Neuron (in vitro differentiated cells): ENCODE data around the gene TRMT112.

ENCODE experiments used
- H2AFZ ChIP-seq: one replicate; pipeline ENCODE4 v1.6.1; 2013; ENCODE audit warnings: low read depth, mild to moderate bottlenecking, inconsistent platforms, low read length, moderate library complexity
- H3K27me3 ChIP-seq: one replicate; pipeline ENCODE4 v1.6.1; 2013; ENCODE audit warnings: low read length; ENCODE audit not compliant: insufficient read depth
- H3K36me3 ChIP-seq: one replicate; pipeline ENCODE4 v1.6.1; 2013; ENCODE audit warnings: low read length; ENCODE audit not compliant: insufficient read depth
- H3K4me1 ChIP-seq: one replicate; pipeline ENCODE4 v1.6.1; 2013; ENCODE audit warnings: low read length; ENCODE audit not compliant: insufficient read depth
- H3K4me3 ChIP-seq: 2 replicates; pipeline ENCODE4 v1.5.1; 2013; ENCODE audit warnings: mild to moderate bottlenecking, low read length, moderate library complexity
- H3K9me3 ChIP-seq: one replicate; pipeline ENCODE4 v1.6.1; 2013; ENCODE audit warnings: low read length

Gene TRMT112

GRCh38 chr11:64356498-64357411, 39.4 kb upstream of the TRMT112 start:
- Histone ChIP-seq H2AFZ (no peak overlapping the region), H3K9me3 (no peaks in the 10 kb centered on the region), H3K27me3 (no peaks in the 10 kb centered on the region), H3K36me3 (peaks cover 9% of the 10 kb centered on the region), H3K4me3 (no peak overlapping the region), H3K4me1 (peaks cover 31% of the 10 kb centered on the region)

- Histone ChIP-seq H3K27me3 (no peaks in the 10 kb centered on the region), H3K4me3 (no peak overlapping the region)
Observed at GRCh38 chr11:64355078-64355940, 38.0 kb upstream of the TRMT112 start.

GRCh38 chr11:64353715-64354506, 36.6 kb upstream of the TRMT112 start:
- Histone ChIP-seq H3K4me1 (peaks cover 26% of the 10 kb centered on the region), H3K4me3 (no peak overlapping the region), H3K9me3 (no peaks in the 10 kb centered on the region), H3K27me3 (no peaks in the 10 kb centered on the region), H2AFZ (no peak overlapping the region), H3K36me3 (no peaks in the 10 kb centered on the region)

More at GRCh38 chr11:64355078-64355940, 38.0 kb upstream of the TRMT112 start:
- no peak overlapping the region for H2AFZ ChIP-seq
- H3K9me3 ChIP-seq = no peaks in the 10 kb centered on the region
- no peaks in the 10 kb centered on the region for H3K36me3 ChIP-seq
- peaks cover 34% of the 10 kb centered on the region for H3K4me1 ChIP-seq

- Histone ChIP-seq H3K36me3 (no peaks in the 10 kb centered on the region), H3K4me1 (peaks cover 27% of the 10 kb centered on the region), H3K9me3 (no peaks in the 10 kb centered on the region), H3K4me3 (no peak overlapping the region), H3K27me3 (no peaks in the 10 kb centered on the region), H2AFZ (no peak overlapping the region)
Observed at GRCh38 chr11:64352995-64353714, 35.8 kb upstream of the TRMT112 start.

- Histone ChIP-seq H3K4me3 (no peak overlapping the region), H3K9me3 (no peaks in the 10 kb centered on the region), H3K36me3 (no peaks in the 10 kb centered on the region), H3K27me3 (no peaks in the 10 kb centered on the region), H3K4me1 (peaks cover 19% of the 10 kb centered on the region), H2AFZ (no peak overlapping the region)
Observed at GRCh38 chr11:64352099-64352994, 35.0 kb upstream of the TRMT112 start.

GRCh38 chr11:64351136-64351631, 33.8 kb upstream of the TRMT112 start:
- no peaks in the 10 kb centered on the region for H3K27me3 ChIP-seq
- H3K4me3 ChIP-seq = no peak overlapping the region
- peaks cover 19% of the 10 kb centered on the region for H3K4me1 ChIP-seq
- no peaks in the 10 kb centered on the region for H3K9me3 ChIP-seq
- H2AFZ ChIP-seq = no peak overlapping the region
- no peaks in the 10 kb centered on the region for H3K36me3 ChIP-seq

- Histone ChIP-seq H2AFZ (no peak overlapping the region), H3K4me1 (peaks cover 13% of the 10 kb centered on the region), H3K36me3 (no peaks in the 10 kb centered on the region), H3K4me3 (no peak overlapping the region), H3K9me3 (no peaks in the 10 kb centered on the region), H3K27me3 (no peaks in the 10 kb centered on the region)
Observed at GRCh38 chr11:64349404-64349803, 32.0 kb upstream of the TRMT112 start.

- H2AFZ ChIP-seq = no peak overlapping the region
- no peaks in the 10 kb centered on the region for H3K27me3 ChIP-seq
- H3K9me3 ChIP-seq = no peaks in the 10 kb centered on the region
- no peak overlapping the region for H3K4me3 ChIP-seq
- H3K4me1 ChIP-seq = peaks cover 13% of the 10 kb centered on the region
- no peaks in the 10 kb centered on the region for H3K36me3 ChIP-seq
Observed at GRCh38 chr11:64349025-64349387, 31.6 kb upstream of the TRMT112 start.

- Histone ChIP-seq H3K36me3 (no peaks in the 10 kb centered on the region), H3K4me1 (peaks cover 13% of the 10 kb centered on the region), H2AFZ (no peak overlapping the region), H3K4me3 (no peak overlapping the region), H3K9me3 (no peaks in the 10 kb centered on the region), H3K27me3 (no peaks in the 10 kb centered on the region)
Observed at GRCh38 chr11:64348383-64349024, 31.1 kb upstream of the TRMT112 start.

GRCh38 chr11:64347193-64347867, 30.0 kb upstream of the TRMT112 start:
- H3K36me3 ChIP-seq = no peaks in the 10 kb centered on the region
- peaks cover 13% of the 10 kb centered on the region for H3K4me1 ChIP-seq
- H3K9me3 ChIP-seq = no peaks in the 10 kb centered on the region
- H3K4me3 ChIP-seq = no peak overlapping the region
- H3K27me3 ChIP-seq = no peaks in the 10 kb centered on the region
- H2AFZ ChIP-seq = no peak overlapping the region

GRCh38 chr11:64344787-64345186, 27.4 kb upstream of the TRMT112 start:
- no peak overlapping the region for H3K4me3 ChIP-seq
- H3K27me3 ChIP-seq = peaks cover 16% of the 10 kb centered on the region
- no peaks in the 10 kb centered on the region for H3K36me3 ChIP-seq
- peaks cover 7% of the 10 kb centered on the region for H3K4me1 ChIP-seq
- no peak overlapping the region for H2AFZ ChIP-seq
- no peaks in the 10 kb centered on the region for H3K9me3 ChIP-seq
